NB4 (cell line): ENCODE results near the gene SH2D3C.

Source experiments
- POLR2A ChIP-seq: IDR thresholded peaks from 2 replicates; pipeline ENCODE4 v1.6.1; 2011; ENCODE audit warnings: mild to moderate bottlenecking; ENCODE audit not compliant: insufficient read length; ENCODE audit errors: extremely low read depth
- TF ChIP-seq, protein P1 (sequence below): IDR thresholded peaks from 2 replicates; pipeline ENCODE4 v1.6.1; 2011; ENCODE audit warnings: low read depth, low read length
- TF ChIP-seq, protein P2 (sequence below): IDR thresholded peaks from one replicate; pipeline ENCODE4 v1.5.1; 2012; ENCODE audit warnings: low read depth, low read length

DNA sequence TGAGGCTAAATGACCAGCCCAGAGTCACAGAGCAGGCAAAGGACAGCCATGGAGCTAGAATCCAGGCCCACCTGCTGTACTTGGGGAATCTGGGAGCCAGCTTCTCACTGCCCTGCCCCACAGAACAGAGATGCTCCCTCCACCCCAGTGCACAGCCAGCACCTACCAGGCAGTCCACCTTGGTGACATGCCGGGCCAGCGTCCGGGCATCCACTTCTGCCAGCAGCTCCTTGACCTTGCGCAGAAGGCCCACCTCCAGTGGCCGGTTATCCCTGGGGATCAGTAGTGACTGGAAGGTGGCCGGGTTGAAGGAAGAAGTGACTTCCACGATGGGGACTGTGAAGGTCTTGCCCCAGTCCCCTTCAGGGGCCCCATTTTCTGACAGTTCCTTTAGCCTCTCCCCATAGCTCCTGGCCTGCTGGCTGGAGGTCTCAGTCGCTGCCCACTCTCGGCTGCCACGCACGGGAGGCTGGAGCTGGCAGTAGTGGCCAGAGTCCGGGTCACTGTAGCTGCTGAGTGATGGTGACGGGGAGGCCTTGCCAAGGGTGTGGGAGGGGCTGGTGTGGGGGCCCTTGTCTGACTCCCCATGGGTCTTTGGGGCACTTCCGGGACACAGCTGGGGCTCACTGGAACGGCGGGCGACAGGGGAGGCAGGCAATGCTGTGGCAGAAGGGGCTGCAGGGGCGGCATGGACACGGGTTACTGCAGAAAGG lies 33.9 kb downstream of the SH2D3C start:
- TF ChIP-seq, protein P1, sequence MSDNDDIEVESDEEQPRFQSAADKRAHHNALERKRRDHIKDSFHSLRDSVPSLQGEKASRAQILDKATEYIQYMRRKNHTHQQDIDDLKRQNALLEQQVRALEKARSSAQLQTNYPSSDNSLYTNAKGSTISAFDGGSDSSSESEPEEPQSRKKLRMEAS: no peak
- TF ChIP-seq, protein P2, sequence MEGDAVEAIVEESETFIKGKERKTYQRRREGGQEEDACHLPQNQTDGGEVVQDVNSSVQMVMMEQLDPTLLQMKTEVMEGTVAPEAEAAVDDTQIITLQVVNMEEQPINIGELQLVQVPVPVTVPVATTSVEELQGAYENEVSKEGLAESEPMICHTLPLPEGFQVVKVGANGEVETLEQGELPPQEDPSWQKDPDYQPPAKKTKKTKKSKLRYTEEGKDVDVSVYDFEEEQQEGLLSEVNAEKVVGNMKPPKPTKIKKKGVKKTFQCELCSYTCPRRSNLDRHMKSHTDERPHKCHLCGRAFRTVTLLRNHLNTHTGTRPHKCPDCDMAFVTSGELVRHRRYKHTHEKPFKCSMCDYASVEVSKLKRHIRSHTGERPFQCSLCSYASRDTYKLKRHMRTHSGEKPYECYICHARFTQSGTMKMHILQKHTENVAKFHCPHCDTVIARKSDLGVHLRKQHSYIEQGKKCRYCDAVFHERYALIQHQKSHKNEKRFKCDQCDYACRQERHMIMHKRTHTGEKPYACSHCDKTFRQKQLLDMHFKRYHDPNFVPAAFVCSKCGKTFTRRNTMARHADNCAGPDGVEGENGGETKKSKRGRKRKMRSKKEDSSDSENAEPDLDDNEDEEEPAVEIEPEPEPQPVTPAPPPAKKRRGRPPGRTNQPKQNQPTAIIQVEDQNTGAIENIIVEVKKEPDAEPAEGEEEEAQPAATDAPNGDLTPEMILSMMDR: no peak
- no peak for TF ChIP-seq POLR2A
